GM12878 (cell line): ENCODE results near the gene LHFPL4. TPM values are rescaled to one million over a fixed set of nuclear protein-coding genes. Genes with fewer than 3 reads are reported as not detected.

Source experiments
- ATAC-seq: fragments of 200-7000 bp; cut with Tn5 transposase; 3 replicates; pipeline ENCODE4 v1.9.1; 2020; ENCODE audit warnings: mild to moderate bottlenecking, moderate library complexity
- BruUV-seq: library from RNA; stranded (reverse); fragments of 400-500 nt; replicated peaks from 2 replicates; lab custom pipeline; 2021; lab: Mats Ljungman, UMichigan
- CTCF ChIA-PET: fragments of 300-600 bp; sonication (Branson Sonifier 250); formaldehyde crosslinking; extraction: SDS; loops from one replicate; lab custom pipeline; 2021; ENCODE audit warnings: inconsistent platforms; lab: Yijun Ruan, JAX
- POLR2A ChIA-PET: fragments of 350-600 bp; formaldehyde crosslinking; extraction: SDS; loops from one replicate; lab custom pipeline; 2021; ENCODE audit warnings: inconsistent platforms; lab: Charles Lee
- RAD21 ChIA-PET: fragments of 300-600 bp; sonication (Branson Sonifier 250); formaldehyde crosslinking; loops from one replicate; lab custom pipeline; 2023; ENCODE audit warnings: antibody characterized with exemption; ENCODE audit not compliant: unreplicated experiment; lab: Charles Lee
- SMC1A ChIA-PET: fragments of 300-600 bp; sonication (Branson Sonifier 250); formaldehyde crosslinking; loops from one replicate; lab custom pipeline; 2023; ENCODE audit not compliant: unreplicated experiment, uncharacterized antibody; lab: Charles Lee
- DNase-seq: peaks from one replicate; pipeline ENCODE4 v3.0.0-alpha.2; 2011; ENCODE audit warnings: low read depth, low spot score
- FAIRE-seq: peaks from 3 replicates; lab custom pipeline; 2011; peaks lifted over from hg19 to GRCh38; lab: Jason Lieb, UNC
- H2AFZ ChIP-seq: 2 replicates; pipeline ENCODE4 v1.6.0; 2011; ENCODE audit warnings: low read depth, low read length, control low read depth; ENCODE audit not compliant: control insufficient read depth
- H3K27ac ChIP-seq: 2 replicates; pipeline ENCODE4 v1.5.1; 2011; ENCODE audit warnings: control low read depth; ENCODE audit not compliant: control insufficient read depth, insufficient read depth
- H3K27me3 ChIP-seq, 2 experiments: replicated peaks in 1 of 2; 2 replicates each; pipeline versions ENCODE4 v1.6.0 to v1.6.1; 2011; ENCODE audit warnings: low read length in 1 of 2; ENCODE audit not compliant: control insufficient read depth in 2 of 2, insufficient read depth in 2 of 2
- H3K36me3 ChIP-seq, 2 experiments: 2 replicates each; pipeline ENCODE4 v1.5.1; 2011; ENCODE audit warnings: low read length in 1 of 2; ENCODE audit not compliant: control insufficient read depth in 2 of 2, insufficient read depth in 2 of 2
- H3K4me1 ChIP-seq: 2 replicates; pipeline ENCODE4 v1.6.1; 2011; ENCODE audit warnings: mild to moderate bottlenecking, low read length, moderate library complexity, mixed read lengths; ENCODE audit not compliant: control insufficient read depth, insufficient read depth
- H3K4me2 ChIP-seq: 2 replicates; pipeline ENCODE4 v1.6.0; 2011; ENCODE audit warnings: control low read depth; ENCODE audit not compliant: control insufficient read depth, insufficient read depth
- H3K4me3 ChIP-seq: fragments of 200-600 bp; sonication (generic); 2 replicates; pipeline ENCODE4 v1.5.1; 2016
- H3K79me2 ChIP-seq: 2 replicates; pipeline ENCODE4 v1.6.0; 2011; ENCODE audit warnings: low read length; ENCODE audit not compliant: control insufficient read depth, insufficient read depth
- H3K9ac ChIP-seq: 2 replicates; pipeline ENCODE4 v1.8.0; 2011; ENCODE audit warnings: low read length, control low read depth, mixed read lengths; ENCODE audit not compliant: control insufficient read depth, insufficient read depth
- H3K9me3 ChIP-seq: replicated peaks from 3 replicates; pipeline ENCODE4 v1.5.1; 2011; ENCODE audit warnings: mild to moderate bottlenecking, low read length; ENCODE audit not compliant: control insufficient read depth, insufficient read depth
- H4K20me1 ChIP-seq: 2 replicates; pipeline ENCODE4 v1.6.0; 2011; ENCODE audit not compliant: control insufficient read depth, insufficient read depth
- ASH2L ChIP-seq: fragments of 300-600, 200-600 bp; sonication (generic); IDR thresholded peaks from 2 replicates; pipeline ENCODE4 v1.6.1; 2017; ENCODE audit warnings: low read depth, mild to moderate bottlenecking, borderline replicate concordance
- BACH1 ChIP-seq: fragments of 450-650 bp; IDR thresholded peaks from 2 replicates; pipeline ENCODE4 v1.6.1; 2017; ENCODE audit warnings: mild to moderate bottlenecking, borderline replicate concordance
- BHLHE40 ChIP-seq, 2 experiments: fragments of 450-650 bp in 1 of 2; IDR thresholded peaks; 2 replicates each; pipeline ENCODE4 v1.6.1; 2011 to 2017; ENCODE audit warnings: low read depth in 2 of 2, borderline replicate concordance in 1 of 2, improper control_type of control experiment in 1 of 2, low read length in 1 of 2, mild to moderate bottlenecking in 1 of 2
- ESRRA ChIP-seq: IDR thresholded peaks from 2 replicates; pipeline ENCODE4 v1.6.1; 2012; ENCODE audit warnings: mild to moderate bottlenecking, low read length, improper control_type of control experiment
- FOS ChIP-seq: IDR thresholded peaks from 3 replicates; pipeline ENCODE4 v1.6.1; 2011; ENCODE audit warnings: borderline replicate concordance; ENCODE audit not compliant: insufficient read length; ENCODE audit errors: extremely low read depth
- JUND ChIP-seq: IDR thresholded peaks from 2 replicates; pipeline ENCODE4 v1.6.1; 2012; ENCODE audit warnings: low read depth, mild to moderate bottlenecking, low read length, improper control_type of control experiment, moderate library complexity
- MTA2 ChIP-seq: fragments of 450-650 bp; IDR thresholded peaks from 2 replicates; pipeline ENCODE4 v1.6.1; 2016; ENCODE audit warnings: low read depth, mild to moderate bottlenecking, moderate library complexity
- NR2C2 ChIP-seq: IDR thresholded peaks from 2 replicates; pipeline ENCODE4 v1.6.1; 2011; ENCODE audit warnings: borderline replicate concordance, low read depth; ENCODE audit not compliant: control insufficient read depth, insufficient read length
- PAX8 ChIP-seq: fragments of 450-650 bp; IDR thresholded peaks from 2 replicates; pipeline ENCODE4 v1.6.1; 2017; ENCODE audit warnings: mild to moderate bottlenecking, moderate library complexity
- POLR2A ChIP-seq: IDR thresholded peaks from 2 replicates; pipeline ENCODE4 v1.6.1; 2011; ENCODE audit warnings: low read depth, mild to moderate bottlenecking, low read length
- RAD51 ChIP-seq: fragments of 450-650 bp; IDR thresholded peaks from 2 replicates; pipeline ENCODE4 v1.6.1; 2016; ENCODE audit warnings: moderate library complexity, mild to moderate bottlenecking, inconsistent platforms
- RBBP5 ChIP-seq: fragments of 200-600 bp; sonication (generic); conservative IDR thresholded peaks from 2 replicates; pipeline ENCODE4 v1.6.1; 2016
- RCOR1 ChIP-seq: conservative IDR thresholded peaks from 2 replicates; pipeline ENCODE4 v1.6.1; 2012; ENCODE audit warnings: low read depth, low read length, improper control_type of control experiment
- SREBF1 ChIP-seq: IDR thresholded peaks from 2 replicates; pipeline ENCODE4 v1.6.1; 2012; ENCODE audit warnings: mild to moderate bottlenecking, low read length
- STAT3 ChIP-seq: IDR thresholded peaks from 2 replicates; pipeline ENCODE4 v1.6.1; 2011; ENCODE audit warnings: low read depth, low read length, improper control_type of control experiment
- TARDBP ChIP-seq: IDR thresholded peaks from 2 replicates; pipeline ENCODE4 v1.6.1; 2016; ENCODE audit warnings: borderline replicate concordance
- TBL1XR1 ChIP-seq: IDR thresholded peaks from 2 replicates; pipeline ENCODE4 v1.6.1; 2012; ENCODE audit warnings: low read depth, low read length, improper control_type of control experiment
- WGBS: methylation state at CpG from one replicate; pipeline ENCODE4 v1.1.6; 2016; ENCODE audit warnings: low lambda C conversion rate; ENCODE audit not compliant: insufficient replicate concordance, insufficient coverage; ENCODE audit errors: missing lambda C conversion rate; 5-methylcytosine and 5-hydroxymethylcytosine counted together
- in situ Hi-C: fragments of 300-500 bp; cut with MboI; formaldehyde crosslinking; loops from 9 replicates; pipeline ENCODE4 v1.14.3; 2018; ENCODE audit warnings: mixed read lengths
- intact Hi-C: fragments of 100-400 bp; cut with micrococcal nuclease; formaldehyde crosslinking; loops from one replicate; pipeline ENCODE4 v1.14.2; 2022; ENCODE audit not compliant: unreplicated experiment
- polyA plus RNA-seq, 11 experiments: library from polyadenylated mRNA; depleted of rRNA in 4 of 11; unstranded in 6 of 11; stranded (reverse) in 5 of 11; fragments of >200 nt; fragmentation: Nextera tagmentation in 4 of 11; fragmentation: Illumina TruSeq in 1 of 11; extraction: Ambion mirVana in 4 of 11; extraction: Trizol in 1 of 11; gene quantifications; 1 replicate in 1 of 11; 2 replicates in 10 of 11; pipeline versions ENCODE4 v1.2.1 to v1.2.3, GENCODE V29; 2011 to 2016; ENCODE audit warnings: inconsistent platforms in 2 of 11, missing spikeins in 2 of 11, low read depth in 1 of 11
- total RNA-seq, 4 experiments: library from RNA; depleted of rRNA in 3 of 4; stranded (reverse); fragments of >200 nt in 3 of 4; fragmentation: Illumina TruSeq in 1 of 4; extraction: Trizol in 1 of 4; gene quantifications; 2 replicates each; pipeline versions ENCODE4 v1.2.1 to v1.2.3, GENCODE V29; 2013 to 2021
- TF ChIP-seq, protein P1 (sequence below): IDR thresholded peaks from 2 replicates; pipeline ENCODE4 v1.6.1; 2011; ENCODE audit warnings: mild to moderate bottlenecking, low read depth, low read length, moderate library complexity; ENCODE audit not compliant: insufficient replicate concordance

LHFPL4 gene
- total and polyA plus RNA-seq, 10 of the 15 experiments (the other 5 are each of a cell fraction or from before 2014, with no cell fraction given): 0.05 to 0.15 TPM; not detected in 8

DNA sequence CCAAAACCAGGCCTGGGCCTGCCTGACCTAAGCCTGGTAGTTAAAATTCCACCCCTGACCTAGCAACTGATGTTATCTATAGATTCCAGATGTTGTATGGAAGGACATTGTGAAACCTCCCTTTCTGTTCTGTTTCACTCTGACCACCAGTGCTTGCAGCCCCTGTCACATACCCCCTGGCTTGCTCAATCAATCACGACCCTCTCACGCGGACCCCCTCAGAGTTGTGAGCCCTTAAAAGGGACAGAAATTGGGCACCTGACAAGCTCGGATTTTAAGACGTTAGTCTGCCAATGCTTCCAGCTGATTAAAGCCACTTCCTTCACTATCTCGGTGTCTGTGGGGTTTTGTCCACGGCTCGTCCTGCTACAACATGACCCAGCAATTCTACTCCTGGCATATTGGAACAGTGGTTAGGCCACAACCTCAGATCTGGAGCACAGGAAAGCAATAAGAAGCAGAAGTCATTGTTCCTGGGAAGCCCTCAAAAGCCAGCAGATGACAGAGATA is 36.7 kb upstream of the LHFPL4 start:
- Histone ChIP-seq H3K9me3 (no peaks in the 10 kb centered on the region), H3K27me3 (no peaks in the 10 kb centered on the region), H3K4me2 (no peak overlapping the region), H3K79me2 (no peaks in the 10 kb centered on the region), H2AFZ (no peak overlapping the region), H3K27ac (no peak overlapping the region), H4K20me1 (no peaks in the 10 kb centered on the region), H3K36me3 (no peaks in the 10 kb centered on the region), H3K4me1 (no peaks in the 10 kb centered on the region), H3K9ac (no peak overlapping the region), H3K4me3 (no peak overlapping the region)
- RAD21 ChIA-PET: no interaction called here
- CTCF ChIA-PET: no interaction called here
- FAIRE-seq (no peak), ATAC-seq (no peak), DNase-seq (no peak)
- POLR2A ChIA-PET: no interaction called here
- BruUV-seq: no TSS peak
- in situ Hi-C loops (no loop called here), intact Hi-C loops (no loop called here)
- TF ChIP-seq MTA2 (no peak), BACH1 (no peak), TARDBP (no peak), TBL1XR1 (no peak), STAT3 (no peak), NR2C2 (no peak), PAX8 (no peak), POLR2A (no peak), RBBP5 (no peak), ASH2L (no peak), SREBF1 (no peak)
- WGBS: 16% methylated on average over 8 of the region's 8 CpGs
- SMC1A ChIA-PET: no interaction called here

DNA sequence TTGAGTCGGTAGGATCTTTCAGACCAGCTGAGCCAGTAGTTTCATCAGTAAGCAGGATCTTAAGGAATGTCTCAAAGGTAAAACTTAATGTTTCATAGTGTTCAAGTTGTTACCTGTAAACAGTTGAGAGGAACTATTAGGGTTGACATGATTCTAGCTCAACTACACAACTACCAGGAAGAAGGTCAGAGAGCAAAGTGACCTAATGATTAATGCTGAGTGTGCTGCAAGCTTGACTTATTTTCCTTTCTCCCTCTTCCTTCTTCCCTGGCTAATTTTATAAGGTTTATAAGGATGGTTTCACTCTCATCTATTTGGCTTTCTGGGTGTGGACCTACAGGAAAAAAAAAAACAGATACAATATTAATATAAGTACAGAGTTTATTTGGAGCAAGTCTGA is 30.2 kb upstream of the LHFPL4 start:
- Histone ChIP-seq H3K27ac (no peak overlapping the region), H3K4me2 (no peak overlapping the region), H3K4me3 (no peak overlapping the region), H3K4me1 (no peaks in the 10 kb centered on the region), H3K79me2 (no peaks in the 10 kb centered on the region), H3K9me3 (peaks cover 1% of the 10 kb centered on the region; the same call in 1 of the 3 replicates), H3K9ac (no peak overlapping the region), H4K20me1 (no peaks in the 10 kb centered on the region), H3K36me3 (no peaks in the 10 kb centered on the region), H3K27me3 (no peaks in the 10 kb centered on the region), H2AFZ (no peak overlapping the region)
- ChIA-PET SMC1A (no interaction called here), RAD21 (no interaction called here), CTCF (no interaction called here), POLR2A (interaction anchor here (0.7 kb wide), 1 partner anchor 718 kb away, joined by 4 read pairs; no protein-coding TSS in a partner anchor)
- WGBS: 20% methylated on average over 1 of the region's 1 CpG
- in situ Hi-C loops: no loop called here
- BruUV-seq: no TSS peak
- intact Hi-C loops: no loop called here
- DNase-seq (no peak), ATAC-seq (no peak), FAIRE-seq (no peak)
- TF ChIP-seq BHLHE40 (IDR thresholded peaks at IDR 0.05; ENCODE audit: borderline replicate concordance in 1 of 2, low read depth in 2 of 2, low read length in 1 of 2) (no peak), RAD51 (no peak), RCOR1 (no peak), FOS (no peak), ESRRA (no peak), JUND (no peak)
- TF ChIP-seq, protein P1, sequence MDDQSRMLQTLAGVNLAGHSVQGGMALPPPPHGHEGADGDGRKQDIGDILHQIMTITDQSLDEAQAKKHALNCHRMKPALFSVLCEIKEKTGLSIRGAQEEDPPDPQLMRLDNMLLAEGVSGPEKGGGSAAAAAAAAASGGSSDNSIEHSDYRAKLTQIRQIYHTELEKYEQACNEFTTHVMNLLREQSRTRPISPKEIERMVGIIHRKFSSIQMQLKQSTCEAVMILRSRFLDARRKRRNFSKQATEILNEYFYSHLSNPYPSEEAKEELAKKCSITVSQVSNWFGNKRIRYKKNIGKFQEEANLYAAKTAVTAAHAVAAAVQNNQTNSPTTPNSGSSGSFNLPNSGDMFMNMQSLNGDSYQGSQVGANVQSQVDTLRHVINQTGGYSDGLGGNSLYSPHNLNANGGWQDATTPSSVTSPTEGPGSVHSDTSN: no peak
